NCI-H2227 (cell line): ENCODE data around the gene WDR90.

Experiments used
- DNase-seq: peaks from one replicate; lab custom pipeline; 2025; ENCODE audit not compliant: unreplicated experiment; lab: John Stamatoyannopoulos, UW

Gene WDR90

DNA sequence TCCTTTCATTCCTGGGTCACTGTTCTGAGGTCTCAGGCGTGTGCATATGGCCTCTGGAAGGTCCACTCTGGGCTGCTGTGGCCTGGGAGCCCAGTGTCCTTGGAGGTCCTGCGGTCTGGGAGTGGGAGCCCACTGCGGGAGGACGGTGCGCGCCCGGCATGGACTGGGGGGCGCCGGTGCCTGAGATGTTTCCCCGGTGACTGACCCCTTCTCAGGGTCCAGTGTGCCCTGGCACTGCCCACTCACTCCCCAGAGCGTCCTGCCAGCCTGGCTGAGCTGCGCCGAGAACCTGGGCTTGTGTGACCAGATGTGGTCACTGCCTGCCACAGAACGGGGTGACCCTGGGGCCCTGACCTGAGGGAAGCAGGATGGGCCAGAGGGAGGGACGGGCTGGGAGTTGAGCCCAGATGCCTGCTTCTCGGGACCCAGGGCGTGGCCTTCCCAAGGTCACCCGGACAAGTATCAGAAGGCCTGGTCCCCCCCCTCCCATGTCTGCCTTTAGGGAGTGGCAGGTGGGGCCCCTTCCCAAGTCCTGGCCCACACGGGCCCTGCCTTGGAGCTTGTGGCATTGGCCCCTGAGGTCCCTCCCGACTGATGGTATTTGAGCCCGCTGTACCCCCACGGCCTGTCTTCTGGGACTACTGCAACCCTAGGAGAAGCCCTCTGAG is 25.2 kb downstream of the WDR90 start:
- DNase-seq = no peak

DNA sequence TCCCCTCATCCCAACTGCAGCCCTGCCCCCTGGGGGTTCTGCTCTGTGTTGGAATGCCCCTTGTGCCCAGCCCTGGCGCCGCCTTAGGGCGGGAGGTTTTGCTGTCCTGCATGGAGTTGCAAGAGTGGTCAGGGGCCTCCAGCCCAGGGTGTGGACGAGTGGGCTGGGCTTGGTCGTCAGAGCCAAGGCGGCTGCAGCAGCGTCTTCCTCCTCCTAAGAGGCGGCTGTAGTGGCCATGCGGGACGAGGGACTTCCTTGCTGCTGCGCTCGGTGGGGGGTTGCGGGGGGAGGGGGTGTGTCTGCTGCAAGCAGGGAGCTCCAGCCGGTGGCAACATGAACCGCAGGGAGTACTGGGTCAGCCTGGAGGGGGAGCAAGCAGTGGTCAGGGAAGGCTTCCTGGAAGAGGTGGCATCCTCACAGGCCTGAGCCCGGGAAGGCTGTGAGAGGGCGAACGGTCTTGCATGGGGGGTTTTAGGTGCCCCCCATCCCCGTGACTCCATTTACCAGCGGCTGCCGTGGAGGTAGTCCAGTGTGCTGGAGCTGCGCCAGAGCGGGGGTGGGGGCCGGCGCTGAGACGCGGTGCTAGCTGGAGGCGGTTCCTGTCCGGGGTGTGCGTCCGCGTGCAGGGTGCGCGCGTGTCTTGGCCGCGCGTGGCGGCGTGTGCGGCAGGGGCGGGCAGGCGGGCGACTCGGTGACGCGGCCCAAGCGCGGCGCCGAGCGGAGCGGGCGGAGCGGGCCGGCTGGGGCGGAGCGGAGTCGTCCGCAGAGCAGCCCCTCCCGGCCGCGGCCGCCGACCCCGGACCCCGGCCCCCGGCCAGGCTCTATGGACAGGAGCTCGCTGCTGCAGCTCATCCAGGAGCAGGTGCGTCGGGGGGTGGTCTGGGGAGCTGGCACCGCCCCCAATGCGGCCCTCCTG is 26.1 kb downstream of the WDR90 start, which contains the start of gene RHBDL1:
RHBDL1 (plus strand) TSS at position 704 of the 916 bp plus-strand sequence; CDS start at position 824, 120 bp downstream.
- peak; percentile 47 for DNase-seq

DNA sequence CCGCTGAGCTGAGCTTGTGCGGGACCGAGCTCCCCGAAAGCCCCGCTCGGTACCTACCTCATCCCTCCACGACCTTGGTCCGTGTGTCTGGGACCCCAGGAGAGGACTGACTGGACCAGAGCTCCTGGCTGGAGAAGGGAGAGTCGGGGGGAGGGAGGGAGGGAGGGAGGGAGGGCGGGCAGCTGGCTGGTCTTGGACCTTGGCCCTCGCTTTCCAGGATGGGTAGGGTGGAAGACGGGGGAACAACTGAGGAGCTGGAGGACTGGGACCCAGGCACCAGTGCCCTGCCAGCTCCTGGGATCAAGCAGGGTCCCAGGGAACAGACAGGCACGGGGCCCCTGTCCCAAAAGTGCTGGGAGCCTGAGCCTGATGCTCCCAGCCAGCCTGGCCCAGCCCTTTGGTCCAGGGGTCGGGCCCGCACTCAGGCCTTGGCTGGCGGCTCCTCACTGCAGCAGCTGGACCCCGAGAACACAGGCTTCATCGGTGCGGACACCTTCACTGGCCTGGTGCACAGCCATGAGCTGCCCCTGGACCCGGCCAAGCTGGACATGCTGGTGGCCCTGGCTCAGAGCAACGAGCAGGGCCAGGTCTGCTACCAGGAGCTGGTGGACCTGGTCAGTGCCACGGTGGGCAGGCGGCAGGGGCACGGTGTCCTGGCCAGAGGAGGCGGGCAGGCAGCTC is 26.9 kb downstream of the WDR90 start:
- DNase-seq = no peak

DNA sequence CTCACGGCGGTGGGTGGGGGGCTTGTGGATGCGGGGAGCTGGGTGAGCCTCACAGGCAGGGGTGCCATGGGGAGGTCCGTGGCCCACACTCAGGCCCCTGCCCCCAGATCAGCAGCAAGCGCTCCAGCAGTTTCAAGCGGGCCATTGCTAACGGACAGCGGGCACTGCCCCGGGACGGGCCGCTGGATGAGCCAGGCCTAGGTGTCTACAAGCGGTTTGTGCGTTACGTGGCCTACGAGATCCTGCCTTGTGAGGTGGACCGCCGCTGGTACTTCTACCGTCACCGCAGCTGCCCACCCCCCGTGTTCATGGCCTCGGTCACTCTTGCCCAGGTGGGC is 27.4 kb downstream of the WDR90 start:
- DNase-seq = no peak

DNA sequence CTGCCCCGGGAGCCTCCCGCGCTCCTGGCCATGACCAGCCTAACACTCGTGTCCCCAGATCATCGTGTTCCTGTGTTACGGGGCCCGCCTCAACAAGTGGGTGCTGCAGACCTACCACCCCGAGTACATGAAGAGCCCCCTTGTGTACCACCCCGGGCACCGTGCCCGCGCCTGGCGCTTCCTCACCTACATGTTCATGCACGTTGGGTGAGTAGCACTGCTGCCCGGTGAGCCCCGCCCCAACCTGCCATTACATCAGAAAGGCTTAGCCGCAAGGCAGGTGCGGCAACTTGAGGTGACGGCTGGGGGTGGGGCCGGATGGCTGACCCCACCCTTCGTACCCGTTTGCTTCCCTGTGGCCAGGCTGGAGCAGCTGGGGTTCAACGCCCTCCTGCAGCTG is 27.7 kb downstream of the WDR90 start:
- no peak for DNase-seq

DNA sequence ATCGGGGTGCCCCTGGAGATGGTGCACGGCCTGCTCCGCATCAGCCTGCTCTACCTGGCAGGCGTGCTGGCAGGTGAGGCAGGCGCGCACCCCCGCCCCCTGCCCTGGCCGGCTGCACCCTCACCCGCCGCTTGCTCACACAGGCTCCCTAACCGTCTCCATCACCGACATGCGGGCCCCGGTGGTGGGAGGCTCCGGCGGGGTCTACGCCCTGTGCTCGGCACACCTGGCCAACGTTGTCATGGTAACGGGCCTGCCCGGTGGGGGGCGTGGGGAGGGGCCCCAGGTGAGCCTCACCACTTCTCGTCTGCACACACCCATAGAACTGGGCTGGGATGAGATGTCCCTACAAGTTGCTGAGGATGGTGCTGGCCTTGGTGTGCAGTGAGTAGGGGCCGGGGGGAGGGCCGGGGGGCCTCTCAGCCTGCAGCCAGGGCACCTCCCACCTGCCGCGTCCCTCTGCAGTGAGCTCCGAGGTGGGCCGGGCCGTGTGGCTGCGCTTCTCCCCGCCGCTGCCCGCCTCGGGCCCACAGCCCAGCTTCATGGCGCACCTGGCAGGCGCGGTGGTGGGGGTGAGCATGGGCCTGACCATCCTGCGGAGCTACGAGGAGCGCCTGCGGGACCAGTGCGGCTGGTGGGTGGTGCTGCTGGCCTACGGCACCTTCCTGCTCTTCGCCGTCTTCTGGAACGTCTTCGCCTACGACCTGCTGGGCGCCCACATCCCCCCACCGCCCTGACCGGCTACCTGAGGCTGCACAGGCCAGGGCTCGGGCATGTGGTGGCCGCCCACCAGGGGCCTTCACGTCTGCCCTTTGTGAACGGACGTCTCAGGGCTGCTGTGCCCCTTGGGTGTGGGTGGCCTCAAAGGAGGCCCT is 28.4 kb downstream of the WDR90 start:
- peak; percentile 34 for DNase-seq

- no peak for DNase-seq
Observed at GRCh38 chr16:678209-678857, 29.2 kb downstream of the WDR90 start.

GRCh38 chr16:678858-679813 is 30.0 kb downstream of the WDR90 start:
- peak; percentile 90 for DNase-seq

GRCh38 chr16:679814-680624 is 30.9 kb downstream of the WDR90 start, which contains the start of gene STUB1:
TSS of gene STUB1 (plus strand) at chr16:680410. CDS start at chr16:680526, 116 bp downstream.
- peak; percentile 96 for DNase-seq

DNA sequence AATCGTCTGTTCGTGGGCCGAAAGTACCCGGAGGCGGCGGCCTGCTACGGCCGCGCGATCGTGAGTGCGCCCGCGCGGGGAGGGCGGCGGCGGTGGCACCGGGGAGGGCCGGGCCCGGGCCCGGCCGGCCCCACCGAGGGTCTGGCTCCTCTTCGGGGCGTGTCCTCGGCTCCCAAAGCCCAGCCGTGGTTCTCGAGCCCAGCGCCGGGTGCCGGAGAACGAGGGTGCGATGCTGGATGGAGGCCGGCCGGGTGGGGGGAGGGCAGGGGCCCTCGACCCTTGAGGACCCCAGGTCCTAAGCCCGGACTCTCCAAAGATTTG is 31.4 kb downstream of the WDR90 start:
- DNase-seq = no peak

GRCh38 chr16:680967-681745 is 32.0 kb downstream of the WDR90 start:
- DNase-seq = peak; percentile 48

DNA sequence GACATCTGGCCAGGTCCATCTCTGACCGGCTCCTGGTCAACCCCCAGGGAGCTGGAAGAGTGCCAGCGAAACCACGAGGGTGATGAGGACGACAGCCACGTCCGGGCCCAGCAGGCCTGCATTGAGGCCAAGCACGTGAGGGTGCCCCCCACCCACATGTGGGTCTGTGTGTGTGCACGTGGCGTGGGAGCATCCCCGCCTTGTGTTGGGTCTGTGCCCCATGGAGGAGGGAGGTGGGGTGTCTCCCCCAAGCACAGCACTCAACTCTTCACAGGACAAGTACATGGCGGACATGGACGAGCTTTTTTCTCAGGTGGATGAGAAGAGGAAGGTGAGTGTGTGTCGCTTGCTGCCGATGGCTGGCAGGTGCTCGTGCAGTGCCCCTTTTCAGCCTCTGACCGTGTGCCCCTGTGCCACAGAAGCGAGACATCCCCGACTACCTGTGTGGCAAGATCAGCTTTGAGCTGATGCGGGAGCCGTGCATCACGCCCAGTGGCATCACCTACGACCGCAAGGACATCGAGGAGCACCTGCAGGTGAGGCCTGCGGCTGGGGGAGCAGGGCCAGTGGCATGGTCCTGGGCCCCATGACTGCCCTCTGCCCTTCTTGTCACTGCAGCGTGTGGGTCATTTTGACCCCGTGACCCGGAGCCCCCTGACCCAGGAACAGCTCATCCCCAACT is 32.7 kb downstream of the WDR90 start:
- DNase-seq = no peak

DNA sequence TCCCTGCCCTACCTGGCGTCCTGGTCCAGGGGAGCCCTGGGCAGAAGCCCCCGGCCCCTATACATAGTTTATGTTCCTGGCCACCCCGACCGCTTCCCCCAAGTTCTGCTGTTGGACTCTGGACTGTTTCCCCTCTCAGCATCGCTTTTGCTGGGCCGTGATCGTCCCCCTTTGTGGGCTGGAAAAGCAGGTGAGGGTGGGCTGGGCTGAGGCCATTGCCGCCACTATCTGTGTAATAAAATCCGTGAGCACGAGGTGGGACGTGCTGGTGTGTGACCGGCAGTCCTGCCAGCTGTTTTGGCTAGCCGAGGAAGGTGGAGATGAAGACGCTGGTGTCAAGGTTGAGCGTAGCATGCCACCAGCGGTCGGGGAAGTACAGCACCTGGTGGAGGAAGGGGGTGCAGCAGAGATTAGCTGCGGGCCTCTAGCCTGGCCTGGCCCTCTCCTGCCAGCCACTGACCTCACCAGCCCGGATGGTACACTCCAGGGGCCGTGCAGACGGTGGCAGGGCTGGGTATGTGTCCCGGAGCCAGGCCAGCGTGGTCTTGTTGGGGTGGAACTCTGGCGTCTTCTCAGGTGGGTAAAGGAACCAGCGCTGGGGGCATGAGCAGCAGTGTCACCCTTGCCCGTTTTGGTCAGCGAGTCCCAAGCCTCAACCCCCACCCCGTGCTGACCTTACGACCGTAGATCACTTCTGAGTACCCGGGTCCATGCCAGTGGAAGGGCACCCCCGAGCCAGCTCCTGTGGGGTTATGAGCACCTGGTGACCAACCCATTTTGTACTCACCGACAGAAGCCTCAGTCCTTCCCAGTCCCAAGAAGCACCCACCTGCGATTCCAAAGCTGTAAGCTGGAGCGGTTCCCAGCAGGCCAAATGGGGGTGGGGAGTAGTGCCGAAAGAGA is 33.6 kb downstream of the WDR90 start:
- no peak for DNase-seq

DNA sequence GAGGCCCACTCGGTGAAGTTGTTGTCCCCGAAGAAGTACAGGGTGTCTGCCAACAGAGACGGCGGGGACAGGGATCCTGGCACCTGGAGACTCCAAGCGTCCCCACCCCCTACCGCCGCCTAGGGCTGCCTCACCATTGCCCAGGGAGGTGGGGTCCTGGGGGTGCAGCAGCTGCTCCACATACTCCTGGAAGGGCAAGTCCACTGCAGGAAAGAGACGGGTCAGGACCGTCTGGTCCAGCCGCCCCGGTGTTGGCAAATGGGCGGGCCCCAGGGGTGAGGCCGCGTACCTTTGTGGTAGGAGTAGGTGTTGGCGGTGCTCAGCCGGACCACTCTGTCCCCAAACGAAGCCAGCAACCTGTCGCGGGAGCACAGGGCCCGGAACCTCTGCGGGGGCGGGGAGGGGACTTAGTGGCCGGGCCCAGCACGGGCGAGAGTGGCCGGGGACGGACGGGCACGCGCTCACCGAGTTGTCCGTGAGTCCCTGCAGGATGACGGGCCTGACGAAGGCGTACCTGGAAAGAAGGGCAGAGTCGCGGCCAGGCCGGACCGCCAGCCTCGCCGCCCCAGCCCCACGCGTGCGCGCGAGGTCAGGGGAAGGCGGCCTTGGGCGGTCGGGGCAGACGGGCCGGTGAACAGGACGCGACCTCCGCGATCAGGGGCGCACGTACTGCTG is 34.4 kb downstream of the WDR90 start:
- DNase-seq = no peak

DNA sequence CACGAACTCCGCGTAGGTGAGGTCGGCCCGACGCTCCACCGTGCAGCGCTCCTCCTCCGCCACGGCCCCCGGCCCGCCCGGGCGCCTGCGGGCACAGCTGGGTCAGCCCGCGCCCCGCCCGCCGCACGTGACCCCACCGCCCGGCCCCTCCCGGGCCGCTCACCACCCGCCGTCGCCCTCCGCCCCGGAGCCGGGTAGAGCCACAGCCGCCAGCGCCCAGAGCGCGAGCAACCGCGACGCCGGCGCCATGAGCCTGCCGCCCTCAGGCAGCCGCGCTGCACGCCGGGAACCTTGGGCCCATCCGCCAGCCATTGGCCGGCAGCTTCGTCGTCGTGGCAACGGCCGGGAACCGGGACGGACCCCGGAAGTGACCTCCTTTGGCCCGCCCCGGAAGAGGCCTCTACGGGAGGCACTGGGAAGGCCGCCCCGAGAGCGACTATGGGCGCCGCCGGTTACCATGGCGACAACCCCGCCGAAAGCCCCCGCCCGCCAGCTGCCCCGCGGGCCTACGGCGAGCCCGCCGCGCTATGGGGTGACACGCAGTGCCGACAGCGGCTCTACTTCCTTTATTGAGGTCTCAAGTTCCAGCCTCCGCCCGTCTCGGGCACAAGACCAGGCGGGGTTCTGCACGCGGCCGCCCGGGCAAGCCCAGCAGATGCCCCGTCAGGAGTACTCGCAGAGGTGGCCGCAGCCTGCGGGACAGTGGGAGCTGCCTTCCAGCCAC is 35.1 kb downstream of the WDR90 start, which contains the start of gene JMJD8:
JMJD8 (minus strand) TSS at position 264 of the 724 bp plus-strand sequence; CDS start at position 249, 15 bp downstream.
- peak; percentile 91 for DNase-seq
